ENCODE measurements around the gene NCK2.

DNA sequence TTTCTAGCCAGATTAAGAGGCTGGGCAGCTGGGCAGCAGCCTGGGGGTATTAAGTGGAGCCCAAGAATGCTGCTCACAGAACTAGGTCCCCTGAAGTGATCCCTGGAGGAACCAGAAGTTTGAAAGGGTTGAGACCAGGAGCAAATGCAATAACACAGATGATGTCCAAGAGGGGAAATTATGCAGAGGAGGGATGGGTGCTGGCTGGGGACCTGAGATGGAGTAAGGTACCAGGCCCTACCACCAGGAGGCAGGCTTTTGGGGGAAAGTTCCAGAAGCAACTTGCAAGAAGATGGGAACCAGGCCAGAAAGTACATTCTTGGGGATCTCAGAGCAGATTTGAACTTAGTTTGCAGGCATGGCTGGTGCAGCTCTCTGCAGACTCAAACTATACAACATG is 175.1 kb downstream of the NCK2 start:
- no peak for TF ChIP-seq ZNF695 (CRISPR knock-in tag; IDR thresholded peaks at IDR 0.05)
- TF ChIP-seq ZNF311 (CRISPR knock-in tag; IDR thresholded peaks at IDR 0.05) = no peak

Data from K562 (cell line).